Brain pericyte (primary cell): ENCODE data around the gene ZBTB9.

Experiments used
- DNase-seq: peaks from one replicate; pipeline ENCODE4 v3.0.0-alpha.2; 2012; ENCODE audit warnings: low read depth, low spot score

Gene ZBTB9

GRCh38 chr6:33454009-33454946 lies at the start of gene ZBTB9:
TSS of gene ZBTB9 (plus strand) at chr6:33454576. CDS start at chr6:33455101, 525 bp downstream.
- peak; percentile 88 for DNase-seq

- DNase-seq, result no peak
Observed at GRCh38 chr6:33404884-33405283, 49.5 kb upstream of the ZBTB9 start.

GRCh38 chr6:33405386-33405940 lies 48.9 kb upstream of the ZBTB9 start:
- DNase-seq, result no peak

- no peak for DNase-seq
Observed at GRCh38 chr6:33406126-33406525, 48.2 kb upstream of the ZBTB9 start.

- DNase-seq, result no peak
Observed at GRCh38 chr6:33407132-33407718, 47.2 kb upstream of the ZBTB9 start.

GRCh38 chr6:33410050-33410710 lies 44.2 kb upstream of the ZBTB9 start:
- peak; percentile 95 for DNase-seq

- DNase-seq, result no peak
Observed at GRCh38 chr6:33410711-33411631, 43.4 kb upstream of the ZBTB9 start, which contains the start of gene PHF1. TSS of gene PHF1 (plus strand) at chr6:33411014. CDS start at chr6:33412264, 1,250 bp downstream.

- no peak for DNase-seq
Observed at GRCh38 chr6:33411632-33412005, 42.8 kb upstream of the ZBTB9 start.

GRCh38 chr6:33412140-33413009 lies 42.0 kb upstream of the ZBTB9 start:
- DNase-seq, result no peak

- no peak for DNase-seq
Observed at GRCh38 chr6:33413241-33414120, 40.9 kb upstream of the ZBTB9 start.

- no peak for DNase-seq
Observed at GRCh38 chr6:33414592-33415271, 39.6 kb upstream of the ZBTB9 start.

GRCh38 chr6:33415831-33416230 lies 38.5 kb upstream of the ZBTB9 start:
- no peak for DNase-seq

GRCh38 chr6:33416386-33417127 lies 37.8 kb upstream of the ZBTB9 start:
- no peak for DNase-seq

GRCh38 chr6:33417128-33417902 lies 37.1 kb upstream of the ZBTB9 start:
- DNase-seq, result no peak

- peak; percentile 100 for DNase-seq
Observed at GRCh38 chr6:33417903-33418689, 36.3 kb upstream of the ZBTB9 start, which contains the start of gene CUTA. TSS of gene CUTA (minus strand) at chr6:33418107. CDS start at chr6:33418000, 107 bp downstream.
